Esophagus muscularis mucosa (tissue), 4 donors: Measurements from ENCODE around the gene LIPN. TPM values are rescaled to one million over a fixed set of nuclear protein-coding genes. Genes with fewer than 3 reads are reported as not detected.
"Not testable (repeated sequence)": the region's sequence is repeated elsewhere in the genome, so short reads cannot be mapped to it uniquely, and the experiment has no call there.

ENCODE experiments used
- DNase-seq: peaks from one replicate; pipeline ENCODE4 v3.0.0-alpha.2; 2017; ENCODE audit errors: extremely low spot score
- H3K27ac ChIP-seq, 4 donors: fragments of 200-600 bp; sonication (generic); replicated peaks in 1 of 4; 1 replicate in 3 of 4; 2 replicates in 1 of 4; pipeline ENCODE4 v1.5.1; 2016 to 2019; ENCODE audit warnings: mild to moderate bottlenecking in 1 of 4
- H3K27me3 ChIP-seq, 4 donors: fragments of 200-600 bp; sonication (generic); one replicate each; pipeline versions ENCODE4 v1.5.1 to v1.6.0; 2016 to 2019
- H3K36me3 ChIP-seq, 4 donors: fragments of 200-600 bp; sonication (generic); one replicate each; pipeline ENCODE4 v1.5.1; 2016 to 2019
- H3K4me1 ChIP-seq, 4 donors: fragments of 200-600 bp; sonication (generic); one replicate each; pipeline ENCODE4 v1.5.1; 2016 to 2019
- H3K4me3 ChIP-seq, 4 donors: fragments of 200-600 bp; sonication (generic); 1 replicate in 2 of 4; 2 replicates in 2 of 4; pipeline ENCODE4 v1.5.1; 2016 to 2019; ENCODE audit warnings: mild to moderate bottlenecking in 4 of 4, moderate library complexity in 1 of 4
- H3K9me3 ChIP-seq, 4 donors: fragments of 200-600 bp; sonication (generic); 1 replicate in 3 of 4; 2 replicates in 1 of 4; pipeline ENCODE4 v1.5.1; 2016 to 2019
- EP300 ChIP-seq: sonication (generic); formaldehyde crosslinking; IDR thresholded peaks from one replicate; pipeline ENCODE4 v1.6.1; 2017; ENCODE audit warnings: antibody characterized with exemption
- POLR2A ChIP-seq: fragments of 450-650 bp; IDR thresholded peaks from one replicate; pipeline ENCODE4 v1.6.1; 2017; ENCODE audit warnings: antibody characterized with exemption, moderate library complexity, mild to moderate bottlenecking, low read depth
- POLR2AphosphoS5 ChIP-seq, 2 donors: sonication (generic); formaldehyde crosslinking; IDR thresholded peaks; one replicate each; pipeline ENCODE4 v1.6.1; 2017; ENCODE audit warnings: antibody characterized with exemption in 2 of 2
- WGBS: methylation state at CpG from one replicate; pipeline ENCODE4 v1.1.5; 2018; 5-methylcytosine and 5-hydroxymethylcytosine counted together
- intact Hi-C: fragments of 100-400 bp; cut with DNase I; formaldehyde crosslinking; loops from one replicate; pipeline ENCODE4 v1.15.1; 2023
- total RNA-seq, 4 donors: library from RNA; depleted of rRNA; stranded (reverse); fragments of >200 nt; gene quantifications; one replicate each; pipeline versions ENCODE4 v1.1.0 to v1.2.1, GENCODE V29; 2016
- TF ChIP-seq, protein P1 (sequence below), 3 experiments: fragments of 200-600 bp in 2 of 3; fragments of 450-650 bp in 1 of 3; sonication (generic) in 2 of 3; IDR thresholded peaks; one replicate each; pipeline ENCODE4 v1.5.1; 2017 to 2019; ENCODE audit warnings: antibody characterized with exemption in 3 of 3, mild to moderate bottlenecking in 2 of 3, moderate library complexity in 1 of 3

The LIPN gene
- total RNA-seq, 4 donors from 2014 or later = 0.33 TPM; not detected in 3

DNA sequence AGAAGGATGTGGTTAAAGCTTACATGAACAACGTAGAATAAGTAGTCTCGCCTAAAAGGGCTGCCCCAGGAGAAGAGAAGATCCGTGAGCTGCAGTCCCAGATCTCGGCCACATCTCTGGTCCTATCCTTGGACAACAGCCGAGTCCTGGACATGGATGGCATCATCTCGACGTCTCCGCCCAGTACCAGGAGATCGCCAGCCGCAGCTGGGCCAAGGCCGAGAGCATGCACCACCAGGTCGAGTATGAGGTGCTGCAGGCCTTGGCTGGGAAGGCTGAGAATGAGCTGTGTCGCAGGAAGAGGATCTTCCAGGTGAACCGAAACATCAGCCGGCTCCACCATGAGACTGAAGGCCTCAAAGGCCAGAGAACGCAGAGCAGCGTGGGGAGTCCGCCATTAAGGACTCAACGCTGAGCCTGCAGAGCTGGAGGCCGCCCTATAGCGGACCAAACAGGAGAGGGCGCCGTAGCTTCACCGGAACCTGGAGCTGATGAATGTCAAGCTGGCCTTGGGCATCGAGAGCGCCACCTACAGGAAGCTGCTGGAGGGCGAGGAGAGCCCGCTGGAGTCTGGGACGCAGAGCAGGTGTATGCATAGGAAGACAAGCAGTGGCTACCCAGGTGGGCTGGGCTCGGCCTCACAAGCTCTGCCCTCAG is 31.6 kb upstream of the LIPN start:
- no peak for DNase-seq
- intact Hi-C loops = no loop called here
- no peak overlapping the region for H3K4me3 ChIP-seq
- WGBS = 64% methylated on average over 26 of the region's 30 CpGs
- H3K9me3 ChIP-seq = no peaks in the 10 kb centered on the region
- TF ChIP-seq, protein P1, sequence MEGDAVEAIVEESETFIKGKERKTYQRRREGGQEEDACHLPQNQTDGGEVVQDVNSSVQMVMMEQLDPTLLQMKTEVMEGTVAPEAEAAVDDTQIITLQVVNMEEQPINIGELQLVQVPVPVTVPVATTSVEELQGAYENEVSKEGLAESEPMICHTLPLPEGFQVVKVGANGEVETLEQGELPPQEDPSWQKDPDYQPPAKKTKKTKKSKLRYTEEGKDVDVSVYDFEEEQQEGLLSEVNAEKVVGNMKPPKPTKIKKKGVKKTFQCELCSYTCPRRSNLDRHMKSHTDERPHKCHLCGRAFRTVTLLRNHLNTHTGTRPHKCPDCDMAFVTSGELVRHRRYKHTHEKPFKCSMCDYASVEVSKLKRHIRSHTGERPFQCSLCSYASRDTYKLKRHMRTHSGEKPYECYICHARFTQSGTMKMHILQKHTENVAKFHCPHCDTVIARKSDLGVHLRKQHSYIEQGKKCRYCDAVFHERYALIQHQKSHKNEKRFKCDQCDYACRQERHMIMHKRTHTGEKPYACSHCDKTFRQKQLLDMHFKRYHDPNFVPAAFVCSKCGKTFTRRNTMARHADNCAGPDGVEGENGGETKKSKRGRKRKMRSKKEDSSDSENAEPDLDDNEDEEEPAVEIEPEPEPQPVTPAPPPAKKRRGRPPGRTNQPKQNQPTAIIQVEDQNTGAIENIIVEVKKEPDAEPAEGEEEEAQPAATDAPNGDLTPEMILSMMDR (IDR thresholded peaks at IDR 0.05) = no peak
- no peak for TF ChIP-seq EP300
- H3K36me3 ChIP-seq = no peaks in the 10 kb centered on the region
- H3K4me1 ChIP-seq = no peaks in the 10 kb centered on the region
- H3K27me3 ChIP-seq = peaks cover 0 to 11% (median 0%) of the 10 kb centered on the region in 4 donors
- no peak overlapping the region for H3K27ac ChIP-seq

DNA sequence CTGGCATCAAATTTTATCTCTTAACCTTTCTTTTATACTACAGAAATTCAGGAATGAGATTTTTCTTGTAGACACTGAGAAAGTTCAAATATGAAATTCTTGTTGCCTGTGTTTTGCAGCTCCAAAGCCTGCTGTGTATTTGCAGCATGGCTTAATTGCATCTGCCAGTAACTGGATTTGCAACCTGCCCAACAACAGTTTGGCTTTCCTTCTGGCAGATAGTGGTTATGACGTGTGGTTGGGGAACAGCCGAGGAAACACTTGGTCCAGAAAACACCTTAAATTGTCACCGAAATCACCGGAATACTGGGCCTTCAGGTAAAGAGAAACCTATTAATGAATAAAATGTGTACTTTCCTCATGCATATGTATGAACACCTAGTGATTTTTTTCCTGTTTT is 29.0 kb upstream of the LIPN start:
- Histone ChIP-seq H3K4me1 (no peaks in the 10 kb centered on the region), H3K27ac (no peak overlapping the region), H3K9me3 (no peaks in the 10 kb centered on the region), H3K4me3 (no peak overlapping the region), H3K36me3 (no peaks in the 10 kb centered on the region), H3K27me3 (peaks cover 0 to 11% (median 0%) of the 10 kb centered on the region in 4 donors)
- intact Hi-C loops = no loop called here
- TF ChIP-seq EP300 = no peak
- TF ChIP-seq POLR2AphosphoS5 (IDR thresholded peaks at IDR 0.05) = no peak
- 89% methylated on average over 4 of the region's 4 CpGs for WGBS
- no peak for DNase-seq

DNA sequence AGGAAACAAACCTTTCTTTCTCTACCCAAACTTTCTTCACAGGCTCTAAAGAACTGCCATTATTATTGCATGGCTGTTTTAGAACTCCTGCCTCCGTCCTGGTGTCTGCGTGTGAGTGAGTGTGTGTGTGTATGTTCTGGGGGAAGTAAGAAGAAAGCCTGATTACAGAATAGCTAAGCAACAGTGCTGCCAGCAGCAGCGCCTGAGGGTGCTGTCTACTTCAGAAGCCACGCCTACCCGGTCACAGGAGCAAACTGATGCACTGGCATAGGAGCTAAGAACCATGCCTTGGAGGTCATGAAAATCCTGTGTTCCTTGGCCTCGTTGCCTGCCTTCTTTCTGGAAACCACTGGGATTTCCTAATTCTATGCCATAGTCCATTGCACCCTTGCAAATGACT is 28.5 kb upstream of the LIPN start:
- intact Hi-C loops = no loop called here
- Histone ChIP-seq H3K36me3 (no peaks in the 10 kb centered on the region), H3K4me3 (no peak overlapping the region), H3K27me3 (peaks cover 0 to 11% (median 0%) of the 10 kb centered on the region in 4 donors), H3K4me1 (no peaks in the 10 kb centered on the region), H3K27ac (no peak overlapping the region), H3K9me3 (no peaks in the 10 kb centered on the region)
- no peak for DNase-seq
- 74% methylated on average over 6 of the region's 6 CpGs for WGBS
- TF ChIP-seq POLR2AphosphoS5 (IDR thresholded peaks at IDR 0.05) = no peak
- TF ChIP-seq POLR2A = no peak
- TF ChIP-seq EP300 = no peak
- TF ChIP-seq, protein P1 (IDR thresholded peaks at IDR 0.05) = no peak

DNA sequence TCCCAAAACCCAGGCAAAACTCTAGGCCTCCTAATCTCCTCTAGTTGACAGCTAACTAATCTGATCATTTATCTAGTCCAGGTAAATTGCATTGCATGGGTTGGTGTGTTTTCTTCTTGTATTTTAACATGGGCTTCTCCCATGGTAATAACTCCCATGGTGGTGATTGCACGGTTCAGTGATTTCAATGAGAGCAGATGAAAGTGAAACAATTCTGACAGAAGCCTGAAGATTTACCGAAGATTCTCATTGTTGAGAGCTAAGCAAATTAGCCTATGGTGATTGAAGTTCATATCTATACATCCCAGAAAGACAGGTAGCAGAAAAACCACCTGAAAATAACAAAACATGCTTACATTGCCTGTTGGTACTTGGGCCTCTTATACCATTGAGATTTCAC is 26.6 kb upstream of the LIPN start:
- Histone ChIP-seq H3K4me3 (no peak overlapping the region), H3K9me3 (no peaks in the 10 kb centered on the region), H3K4me1 (no peaks in the 10 kb centered on the region), H3K27me3 (peaks cover 0 to 4% (median 0%) of the 10 kb centered on the region in 4 donors), H3K27ac (no peak overlapping the region), H3K36me3 (no peaks in the 10 kb centered on the region)
- intact Hi-C loops = no loop called here
- DNase-seq = no peak
- WGBS = 93% methylated on average over 2 of the region's 2 CpGs
- TF ChIP-seq POLR2AphosphoS5 (IDR thresholded peaks at IDR 0.05) (no peak), POLR2A (no peak), EP300 (no peak)
- TF ChIP-seq, protein P1 (IDR thresholded peaks at IDR 0.05) = no peak

DNA sequence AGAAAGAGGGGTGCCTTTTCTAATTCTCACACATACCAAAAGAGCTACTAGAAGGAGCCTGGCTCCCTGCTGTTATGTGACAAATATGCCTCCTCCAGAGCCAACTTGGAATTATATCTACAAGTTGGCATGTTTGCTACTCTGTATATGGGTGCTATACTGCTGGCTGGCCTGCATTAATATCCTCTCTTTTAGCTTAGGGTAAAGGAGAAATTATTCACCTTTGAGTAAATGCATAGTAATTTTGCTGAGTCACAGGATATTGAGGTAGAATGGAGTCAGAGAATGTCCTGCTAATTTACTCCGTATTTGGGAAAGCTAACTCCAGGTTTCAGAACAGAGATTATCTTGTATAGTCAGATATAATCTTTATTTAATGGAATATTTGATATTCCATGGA is 24.2 kb upstream of the LIPN start:
- 35% methylated on average over 1 of the region's 1 CpG for WGBS
- H3K4me1 ChIP-seq = no peaks in the 10 kb centered on the region
- H3K27ac ChIP-seq = no peak overlapping the region
- no peaks in the 10 kb centered on the region for H3K27me3 ChIP-seq
- no peak for DNase-seq
- H3K36me3 ChIP-seq = no peaks in the 10 kb centered on the region
- intact Hi-C loops = no loop called here
- no peak overlapping the region for H3K4me3 ChIP-seq
- TF ChIP-seq POLR2AphosphoS5 (IDR thresholded peaks at IDR 0.05) (no peak), POLR2A (no peak), EP300 (no peak)
- TF ChIP-seq, protein P1 (IDR thresholded peaks at IDR 0.05) = no peak
- no peaks in the 10 kb centered on the region for H3K9me3 ChIP-seq

DNA sequence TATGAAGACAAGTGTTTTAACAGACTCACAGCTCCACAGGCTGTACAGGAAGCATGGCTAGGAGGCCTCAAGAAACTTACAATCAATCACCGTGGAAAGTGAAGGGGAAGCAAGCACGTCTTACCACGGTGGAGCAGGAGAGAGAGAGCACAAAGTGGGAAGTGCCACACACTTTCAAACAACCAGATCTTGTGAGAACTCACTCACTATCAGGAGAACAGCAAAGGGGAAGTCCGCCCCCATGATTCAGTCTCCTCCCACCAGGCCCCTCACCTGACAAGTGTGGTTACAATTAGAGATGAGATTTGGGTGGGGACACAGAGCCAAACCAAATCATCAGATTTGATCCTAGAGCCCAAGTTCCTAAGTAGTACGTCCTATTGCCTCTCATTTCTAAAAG is 17.9 kb upstream of the LIPN start:
- H3K9me3 ChIP-seq, H3K4me1 ChIP-seq, intact Hi-C loops, H3K27ac ChIP-seq, DNase-seq, H3K36me3 ChIP-seq, H3K4me3 ChIP-seq: not testable (repeated sequence)
- WGBS = 41% methylated on average over 5 of the region's 5 CpGs
- H3K27me3 ChIP-seq = peaks cover 0 to 11% (median 0%) of the 10 kb centered on the region in 4 donors
